Panc1 (cell line): Measurements from ENCODE around the gene DIAPH3.

Experiments
- CTCF ChIP-seq: fragments of 450-650 bp; IDR thresholded peaks from 2 replicates; pipeline ENCODE4 v1.5.1; 2017; ENCODE audit warnings: mild to moderate bottlenecking
- POLR2AphosphoS5 ChIP-seq: IDR thresholded peaks from 2 replicates; pipeline ENCODE4 v1.6.1; 2012; ENCODE audit warnings: mild to moderate bottlenecking, low read depth, low read length, moderate library complexity
- REST ChIP-seq, 2 experiments: IDR thresholded peaks; 2 replicates each; pipeline ENCODE4 v1.6.1; 2011 to 2012; ENCODE audit warnings: low read depth in 2 of 2, control low read depth in 1 of 2, low read length in 1 of 2, mild to moderate bottlenecking in 1 of 2, moderate library complexity in 1 of 2; ENCODE audit not compliant: insufficient read depth in 1 of 2
- TCF7L2 ChIP-seq: IDR thresholded peaks from 2 replicates; pipeline ENCODE4 v1.6.1; 2011; ENCODE audit warnings: mild to moderate bottlenecking, low read depth, low read length, inconsistent platforms

GRCh38 chr13:59754411-59754810 lies 409.3 kb downstream of the DIAPH3 start:
- TF ChIP-seq CTCF, result no peak
- no peak for TF ChIP-seq POLR2AphosphoS5
- no peak for TF ChIP-seq REST (IDR thresholded peaks at IDR 0.05; ENCODE audit: insufficient read depth in 1 of 2, low read depth in 2 of 2, low read length in 1 of 2)
- no peak for TF ChIP-seq TCF7L2
